Anterior cingulate cortex (tissue), 58 donors: ENCODE measurements around the gene BARHL2.

ENCODE experiments used
- DNase-seq, 58 donors: peaks; one replicate each; lab custom pipeline; 2025; lab: John Stamatoyannopoulos, UW

Gene BARHL2

GRCh38 chr1:90712153-90712856 lies 4.8 kb downstream of the BARHL2 start:
- no peak for DNase-seq

DNA sequence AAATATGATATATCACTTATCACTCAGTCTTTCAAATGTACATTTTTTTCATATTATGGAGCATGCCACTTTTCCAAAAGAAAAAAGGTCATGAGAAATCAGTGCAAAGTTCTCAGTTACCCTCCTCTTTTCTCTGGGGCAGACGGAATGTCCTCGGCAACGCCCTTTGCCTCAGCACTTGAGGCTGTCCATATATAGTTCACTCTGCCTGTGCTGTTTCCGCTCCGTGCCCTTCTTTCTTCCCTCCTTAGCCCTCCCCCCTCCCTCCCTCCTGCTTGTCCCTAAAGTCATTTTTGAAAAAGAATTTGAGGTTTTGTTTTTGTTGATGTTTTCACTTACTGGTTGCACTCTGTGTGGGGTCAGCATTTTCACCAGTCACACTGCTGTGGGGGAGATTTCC lies 5.4 kb downstream of the BARHL2 start:
- no peak for DNase-seq

- no peak for DNase-seq
Measured at GRCh38 chr1:90710579-90711536, 6.2 kb downstream of the BARHL2 start.

DNA sequence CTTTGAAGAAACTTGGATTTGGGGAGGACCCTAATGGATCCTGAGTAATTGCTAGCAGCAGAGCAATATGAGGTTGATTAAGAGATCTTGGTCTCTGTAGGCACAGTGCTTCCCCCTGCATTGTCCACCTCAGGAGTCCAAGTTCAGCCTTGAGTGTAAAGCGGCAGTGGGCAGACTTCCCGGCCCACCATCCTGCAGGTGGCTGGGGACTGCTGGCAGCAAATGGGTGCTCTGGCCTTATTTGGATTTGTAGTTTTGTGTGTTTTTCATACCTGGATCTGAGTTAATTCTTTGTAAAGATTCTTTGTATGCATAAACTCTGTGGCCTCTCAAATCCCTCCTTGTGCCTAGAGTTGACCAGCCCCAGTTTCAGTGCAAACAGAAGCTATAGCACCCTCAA lies 7.6 kb downstream of the BARHL2 start:
- no peak for DNase-seq

DNA sequence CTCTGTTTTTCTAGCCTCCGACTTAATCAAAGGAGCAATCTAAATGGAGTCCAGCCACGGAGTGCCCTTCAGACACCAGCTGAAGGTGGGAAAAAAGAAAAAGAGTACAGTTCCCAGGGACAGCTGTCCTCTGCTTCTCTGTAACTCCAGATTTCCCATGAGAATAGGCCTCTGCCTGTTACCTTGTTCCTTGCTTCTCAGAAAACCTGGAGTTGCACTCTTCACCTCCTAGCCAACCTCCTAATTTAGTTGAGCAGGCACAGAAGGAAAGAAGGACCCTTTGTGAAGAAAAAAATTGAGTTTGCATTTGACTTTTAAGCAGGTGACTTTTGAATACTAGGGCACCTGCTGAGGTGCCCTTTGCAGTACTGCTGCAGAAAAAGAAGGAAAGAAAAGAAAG lies 8.3 kb downstream of the BARHL2 start:
- DNase-seq = no peak

DNA sequence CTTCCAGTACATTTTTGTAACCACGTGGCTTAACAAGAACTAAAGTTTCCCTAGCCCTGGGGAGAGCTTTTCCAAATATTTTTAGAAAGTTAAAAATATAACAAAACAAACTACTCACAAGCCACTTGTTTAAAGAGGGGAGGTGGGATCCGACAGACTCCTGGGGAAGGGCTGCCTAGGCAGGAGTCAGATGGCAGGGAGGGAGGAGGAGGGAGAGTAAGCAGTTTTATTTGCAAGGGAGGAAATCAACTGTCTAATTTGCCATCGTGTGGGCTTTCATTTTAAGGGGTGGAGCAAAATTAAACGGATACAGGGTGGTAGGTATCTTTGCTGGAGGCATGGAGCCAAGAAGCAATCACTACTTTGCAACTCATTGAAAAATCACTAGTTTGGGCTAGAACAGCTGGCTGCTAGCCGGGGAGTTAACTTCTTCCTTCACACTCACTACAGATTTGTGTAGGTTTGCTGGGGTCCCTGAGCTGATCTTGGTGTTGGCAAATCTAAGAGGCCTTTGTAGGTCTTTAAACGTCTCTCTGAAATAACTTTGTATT lies 8.8 kb downstream of the BARHL2 start:
- DNase-seq = no peak

GRCh38 chr1:90707363-90707710 lies 9.8 kb downstream of the BARHL2 start:
- DNase-seq = no peak

GRCh38 chr1:90706437-90707362 lies 10.4 kb downstream of the BARHL2 start:
- peak in 1 of 58 donors; percentile 13 for DNase-seq

DNA sequence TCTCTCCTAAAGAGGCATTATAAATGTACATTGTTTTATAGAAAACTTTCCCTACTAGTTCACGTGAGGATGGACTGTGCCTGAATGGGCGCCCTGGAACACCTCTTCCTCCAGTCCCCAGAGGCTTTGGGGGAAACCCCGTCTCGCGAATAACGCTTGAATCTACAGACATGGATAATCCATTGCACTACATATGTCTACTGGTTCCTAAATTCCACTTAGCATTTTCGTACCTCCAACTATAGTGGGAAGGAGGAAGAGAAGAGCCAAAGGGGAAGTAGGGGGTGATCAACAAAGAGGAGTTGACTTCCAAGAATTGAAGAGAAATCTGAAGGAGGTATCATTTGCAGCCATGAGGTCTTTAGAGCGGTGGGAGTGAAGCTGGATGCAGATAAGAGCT lies 11.1 kb downstream of the BARHL2 start:
- no peak for DNase-seq

- DNase-seq = no peak
Measured at GRCh38 chr1:90704817-90705216, 12.3 kb downstream of the BARHL2 start.

GRCh38 chr1:90694846-90695245 lies 22.3 kb downstream of the BARHL2 start:
- no peak for DNase-seq

- DNase-seq = no peak
Measured at GRCh38 chr1:90687747-90688146, 29.4 kb downstream of the BARHL2 start.

DNA sequence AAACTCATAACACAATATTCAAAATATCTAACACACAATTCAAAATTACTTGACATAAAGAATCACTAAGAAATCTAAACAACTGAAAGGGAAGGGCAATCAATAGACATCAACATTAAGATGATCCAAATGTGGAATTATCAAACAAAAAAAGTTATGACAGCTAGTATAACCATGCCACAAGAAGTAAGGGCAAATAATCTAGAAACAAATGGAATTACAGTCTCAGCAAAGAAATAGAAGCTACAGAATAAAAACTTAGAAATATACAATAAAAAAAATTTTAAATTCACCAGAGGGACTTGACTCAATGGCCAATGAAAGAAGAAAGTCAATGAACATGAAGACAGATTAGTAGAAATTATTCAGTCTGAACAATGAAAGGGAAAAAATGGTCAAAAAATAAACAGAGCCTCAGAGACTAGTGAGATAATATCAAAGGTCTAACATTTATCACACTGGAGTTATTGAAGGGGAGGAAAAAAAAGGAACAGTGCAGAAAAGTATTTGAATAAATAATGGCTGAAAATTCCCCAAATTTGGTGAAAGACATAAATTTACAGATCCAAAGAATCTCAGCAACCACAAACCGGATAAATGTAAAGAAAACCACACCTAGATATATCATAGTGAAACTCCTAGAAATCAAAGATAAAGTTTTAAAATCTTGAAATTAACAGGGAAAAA lies 41.8 kb downstream of the BARHL2 start:
- DNase-seq = no peak

GRCh38 chr1:90671741-90672140 lies 45.4 kb downstream of the BARHL2 start:
- no peak for DNase-seq

- no peak for DNase-seq
Measured at GRCh38 chr1:90671251-90671650, 45.9 kb downstream of the BARHL2 start.
